NCI-H1436 (cell line): ENCODE data around the gene B4GAT1.
A peak's percentile ranks its signal among the peaks of the same experiment; 100 is the strongest.
"Not testable (repeated sequence)": the region's sequence is repeated elsewhere in the genome, so short reads cannot be mapped to it uniquely, and the experiment has no call there.

Experiments used
- DNase-seq: peaks from one replicate; lab custom pipeline; 2025; lab: John Stamatoyannopoulos, UW

Gene B4GAT1

DNA sequence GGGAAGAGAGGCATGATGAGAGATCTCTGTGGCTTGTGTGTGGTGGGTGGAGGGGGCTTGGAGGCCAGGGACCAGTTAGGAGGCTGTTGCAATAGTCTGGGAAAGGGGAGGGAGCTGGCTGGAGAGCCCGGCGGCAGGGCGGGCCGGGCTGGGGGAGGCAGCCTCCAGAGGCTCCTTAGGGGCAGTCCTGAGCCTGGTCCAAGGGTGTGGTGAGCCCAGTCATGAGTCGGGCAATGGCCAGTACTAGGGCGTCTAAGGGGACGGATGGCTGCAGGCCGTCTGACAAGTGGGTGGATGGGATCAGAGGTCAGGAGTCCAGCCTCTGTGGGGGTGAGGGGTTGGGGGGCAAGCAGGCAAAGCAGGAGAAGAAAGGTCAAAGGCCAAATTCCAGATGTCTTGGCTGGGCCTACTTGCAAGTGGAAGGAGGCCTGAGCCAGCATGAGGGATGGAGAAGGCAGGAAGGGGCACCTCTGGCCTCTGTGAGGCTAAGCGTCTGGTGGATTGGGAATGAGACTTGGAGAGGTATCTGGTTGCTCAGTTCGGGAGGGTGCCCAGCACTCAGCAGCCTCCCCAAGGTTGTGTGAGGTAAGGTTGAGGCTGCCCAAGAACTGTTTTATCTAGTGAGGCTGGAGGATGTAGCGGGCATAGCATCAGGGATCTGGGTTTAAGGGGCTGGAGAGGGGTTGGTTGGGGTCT lies 24.5 kb downstream of the B4GAT1 start:
- no peak for DNase-seq

DNA sequence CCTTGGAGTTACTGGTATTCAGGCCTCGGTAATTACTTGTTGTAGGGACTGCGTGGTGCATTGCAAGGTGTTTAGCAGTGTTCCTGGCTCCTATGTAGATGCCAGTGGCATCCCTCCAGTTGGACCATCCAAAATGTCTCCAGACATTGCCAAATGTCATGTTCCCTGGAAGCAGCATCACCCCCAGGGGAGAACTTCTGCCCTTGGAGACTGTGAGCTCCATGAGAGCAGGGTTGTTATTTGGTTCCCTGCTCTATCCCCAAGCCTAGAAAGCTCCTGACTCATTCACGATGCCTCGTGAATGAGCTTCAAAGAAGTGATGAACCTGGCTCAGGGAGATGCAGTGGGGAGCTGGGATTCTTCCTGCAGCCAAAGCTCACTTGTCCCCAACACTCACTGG lies 25.8 kb downstream of the B4GAT1 start:
- DNase-seq, result no peak

DNA sequence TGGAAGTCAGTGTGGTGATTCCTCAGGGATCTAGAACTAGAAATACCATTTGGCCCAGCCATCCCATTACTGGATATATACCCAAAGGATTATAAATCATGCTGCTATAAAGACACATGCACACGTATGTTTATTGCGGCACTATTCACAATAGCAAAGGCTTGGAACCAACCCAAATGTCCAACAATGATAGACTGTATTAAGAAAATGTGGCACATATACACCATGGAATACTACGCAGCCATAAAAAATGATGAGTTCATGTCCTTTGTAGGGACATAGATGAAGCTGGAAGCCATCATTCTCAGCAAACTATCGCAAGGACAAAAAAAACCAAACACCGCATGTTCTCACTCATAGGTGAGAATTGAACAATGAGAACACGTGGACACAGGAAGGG lies 26.7 kb downstream of the B4GAT1 start:
- not testable (repeated sequence) for DNase-seq

DNA sequence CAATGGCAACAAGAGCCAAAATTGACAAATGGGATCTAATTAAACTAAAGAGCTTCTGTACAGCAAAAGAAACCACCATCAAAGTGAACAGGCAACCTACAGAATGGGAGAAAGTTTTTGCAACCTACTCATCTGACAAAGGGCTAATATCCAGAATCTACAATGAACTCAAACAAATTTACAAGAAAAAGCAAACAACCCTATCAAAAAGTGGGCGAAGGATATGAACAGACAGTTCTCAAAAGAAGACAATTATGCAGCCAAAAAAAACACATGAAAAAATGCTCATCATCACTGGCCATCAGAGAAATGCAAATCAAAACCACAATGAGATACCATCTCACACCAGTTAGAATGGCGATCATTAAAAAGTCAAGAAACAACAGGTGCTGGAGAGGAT lies 27.1 kb downstream of the B4GAT1 start:
- DNase-seq, result not testable (repeated sequence)

DNA sequence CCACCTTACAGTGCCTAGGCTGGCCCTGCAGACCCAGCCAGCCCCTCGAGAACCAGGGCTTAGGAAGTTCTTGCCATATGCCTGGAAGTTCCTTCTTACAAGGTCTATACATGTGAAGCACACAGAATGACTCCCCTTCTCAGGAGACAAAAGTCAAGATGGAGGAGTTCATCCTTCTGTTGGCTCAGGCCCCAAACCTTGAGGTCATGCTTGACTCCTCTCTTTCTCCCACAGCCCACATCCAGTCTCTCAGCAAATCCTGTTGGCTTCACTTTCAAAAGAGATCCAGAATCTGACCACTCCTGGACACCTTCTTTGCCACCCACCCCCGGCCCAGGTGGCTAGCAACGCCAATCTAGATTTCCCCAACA lies 28.8 kb downstream of the B4GAT1 start:
- no peak for DNase-seq

DNA sequence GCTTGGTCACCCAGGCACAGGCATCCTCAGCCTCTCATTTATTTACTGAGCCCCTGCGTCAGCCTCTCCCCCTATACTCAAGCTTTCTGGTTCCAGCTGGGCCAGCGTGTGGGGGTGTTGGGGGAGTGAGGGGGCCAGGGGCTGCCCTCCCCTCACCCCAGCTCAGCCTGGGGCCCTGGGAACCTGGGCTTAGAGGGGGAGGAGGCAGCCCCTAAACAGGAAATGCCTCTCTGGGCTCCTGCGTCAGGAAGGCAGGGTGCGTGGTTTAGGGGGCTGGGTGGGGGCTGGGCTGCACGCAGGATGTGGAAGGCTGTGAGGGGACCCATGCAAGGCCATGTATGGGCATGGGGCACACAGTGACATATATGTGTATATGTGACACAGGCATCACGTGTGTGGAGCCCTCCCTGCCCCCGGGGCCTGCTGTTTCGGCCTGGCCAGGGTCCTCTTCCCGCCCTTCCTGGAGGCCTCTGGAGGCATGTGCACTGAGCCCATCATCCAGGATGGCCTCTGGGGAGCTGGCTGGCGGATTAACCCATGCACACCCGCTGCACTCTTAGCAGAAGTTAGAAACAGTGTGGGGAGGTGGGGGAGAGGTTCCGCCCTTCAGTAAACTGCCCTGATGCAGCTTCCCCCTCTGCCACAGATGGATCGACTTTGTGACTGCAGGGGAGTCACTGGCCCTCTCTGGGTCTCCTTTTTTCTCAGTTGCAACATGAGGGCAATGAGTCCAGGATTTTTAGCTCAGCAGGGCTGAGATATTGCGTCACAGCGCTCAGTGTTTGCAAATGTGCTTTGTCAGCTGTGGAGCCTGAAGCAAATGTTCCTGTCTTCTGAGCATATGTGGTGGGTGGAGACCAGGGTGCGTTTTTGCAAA lies 29.5 kb downstream of the B4GAT1 start:
- no peak for DNase-seq

DNA sequence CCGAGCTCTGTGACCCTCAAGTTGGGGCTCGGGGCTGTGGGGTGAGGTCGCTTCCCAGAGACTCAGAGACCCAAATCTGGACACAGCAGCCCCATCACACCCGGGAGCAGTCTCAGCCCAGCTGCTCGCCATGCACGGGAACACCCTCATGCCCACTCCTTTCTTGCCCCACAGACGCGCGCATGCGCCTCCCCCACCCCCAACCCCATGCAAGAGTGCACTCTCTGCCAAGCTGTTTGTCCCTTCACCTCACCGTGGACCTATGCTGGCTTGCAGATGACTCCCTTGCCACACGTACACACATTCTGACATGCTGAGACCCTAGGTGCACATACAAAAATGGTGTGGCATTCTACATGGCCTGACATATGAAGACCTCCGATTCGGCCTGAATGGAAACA lies 30.1 kb downstream of the B4GAT1 start:
- DNase-seq, result no peak

DNA sequence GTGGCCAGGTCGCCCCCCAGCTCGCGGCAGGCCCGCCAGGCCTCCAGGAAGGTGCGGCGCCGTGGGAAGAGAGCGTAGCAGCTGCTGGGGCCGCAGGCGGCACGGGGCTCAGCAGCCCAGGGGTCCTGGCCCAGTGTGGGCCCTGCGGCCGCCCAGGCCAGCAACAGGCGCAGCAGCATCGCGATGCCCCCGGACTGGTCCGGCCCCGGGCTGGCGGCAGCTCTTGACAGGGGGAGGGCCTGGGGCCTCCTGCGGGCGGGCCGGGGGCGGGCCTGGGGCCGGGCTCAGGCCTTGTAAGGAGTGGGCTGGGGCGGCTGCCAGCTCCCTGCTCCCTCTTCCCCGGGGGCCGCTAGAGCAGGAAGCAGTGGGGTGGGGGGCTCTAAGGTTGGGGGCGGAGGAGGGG lies 30.6 kb downstream of the B4GAT1 start, which contains the start of gene CD248:
TSS of gene CD248 (minus strand) at position 196 of the 403 bp plus-strand sequence. CDS start at position 179, 17 bp downstream.
- DNase-seq, result no peak

DNA sequence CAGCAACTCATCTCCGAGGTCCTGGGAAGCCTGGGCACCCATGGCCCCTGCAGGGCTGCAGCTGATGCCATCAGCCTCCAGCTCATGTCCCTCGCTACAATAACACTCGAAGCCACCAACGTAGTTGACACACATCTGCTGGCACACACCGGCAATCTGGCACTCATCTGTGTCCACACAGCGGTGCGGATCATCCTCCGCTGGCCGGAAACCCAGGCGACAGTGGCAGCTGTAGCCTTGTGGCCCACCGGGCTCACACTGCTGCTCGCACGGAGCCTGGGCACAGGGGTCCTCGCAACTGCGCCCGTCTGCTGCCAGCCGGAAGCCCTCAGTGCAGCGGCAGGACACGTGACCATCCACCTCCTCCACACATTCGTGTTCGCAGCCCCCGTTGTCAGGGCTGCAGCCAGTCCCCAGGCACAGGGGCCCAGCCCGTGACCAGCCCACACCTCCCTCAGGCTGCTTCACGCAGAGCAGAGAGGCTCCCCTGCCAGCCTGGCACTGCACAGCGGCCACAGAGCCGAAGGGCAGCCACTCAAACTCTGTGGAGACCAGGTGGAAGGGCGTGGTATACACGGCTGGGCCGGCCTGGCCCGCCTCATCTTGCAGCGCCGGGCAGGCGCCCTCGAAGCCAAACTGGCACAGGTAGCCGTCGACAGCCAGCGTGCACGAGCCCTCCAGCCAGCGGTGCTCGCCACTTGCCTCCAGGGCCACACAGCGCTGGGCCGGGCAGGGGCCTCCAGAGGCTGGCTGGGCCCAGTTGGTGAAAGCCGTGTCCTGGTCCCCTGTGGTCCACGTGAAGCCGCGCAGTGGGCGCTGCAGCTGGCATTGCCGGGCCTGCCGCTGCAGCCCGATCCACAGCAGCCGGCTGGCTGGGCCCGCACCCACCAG lies 31.3 kb downstream of the B4GAT1 start:
- no peak for DNase-seq

DNA sequence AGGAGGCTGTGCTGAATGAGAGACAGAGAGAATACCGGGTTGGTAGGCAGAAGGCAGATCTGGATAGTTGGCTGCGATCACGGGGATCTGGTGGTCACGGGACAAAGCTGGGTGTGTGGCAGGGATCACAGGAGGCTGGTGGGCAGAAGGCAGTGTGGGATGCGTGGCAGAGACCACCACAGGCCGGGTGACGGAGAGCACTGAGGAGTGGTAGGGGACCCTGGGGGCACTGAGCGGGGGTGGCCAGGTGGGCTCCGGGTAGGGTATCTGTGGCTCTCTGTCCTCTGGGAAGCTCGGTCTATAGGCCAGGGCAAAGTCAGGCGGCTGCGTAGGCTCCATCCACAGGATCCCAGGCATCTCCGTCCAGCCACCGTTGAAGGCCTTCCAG lies 31.9 kb downstream of the B4GAT1 start:
- DNase-seq, result no peak

DNA sequence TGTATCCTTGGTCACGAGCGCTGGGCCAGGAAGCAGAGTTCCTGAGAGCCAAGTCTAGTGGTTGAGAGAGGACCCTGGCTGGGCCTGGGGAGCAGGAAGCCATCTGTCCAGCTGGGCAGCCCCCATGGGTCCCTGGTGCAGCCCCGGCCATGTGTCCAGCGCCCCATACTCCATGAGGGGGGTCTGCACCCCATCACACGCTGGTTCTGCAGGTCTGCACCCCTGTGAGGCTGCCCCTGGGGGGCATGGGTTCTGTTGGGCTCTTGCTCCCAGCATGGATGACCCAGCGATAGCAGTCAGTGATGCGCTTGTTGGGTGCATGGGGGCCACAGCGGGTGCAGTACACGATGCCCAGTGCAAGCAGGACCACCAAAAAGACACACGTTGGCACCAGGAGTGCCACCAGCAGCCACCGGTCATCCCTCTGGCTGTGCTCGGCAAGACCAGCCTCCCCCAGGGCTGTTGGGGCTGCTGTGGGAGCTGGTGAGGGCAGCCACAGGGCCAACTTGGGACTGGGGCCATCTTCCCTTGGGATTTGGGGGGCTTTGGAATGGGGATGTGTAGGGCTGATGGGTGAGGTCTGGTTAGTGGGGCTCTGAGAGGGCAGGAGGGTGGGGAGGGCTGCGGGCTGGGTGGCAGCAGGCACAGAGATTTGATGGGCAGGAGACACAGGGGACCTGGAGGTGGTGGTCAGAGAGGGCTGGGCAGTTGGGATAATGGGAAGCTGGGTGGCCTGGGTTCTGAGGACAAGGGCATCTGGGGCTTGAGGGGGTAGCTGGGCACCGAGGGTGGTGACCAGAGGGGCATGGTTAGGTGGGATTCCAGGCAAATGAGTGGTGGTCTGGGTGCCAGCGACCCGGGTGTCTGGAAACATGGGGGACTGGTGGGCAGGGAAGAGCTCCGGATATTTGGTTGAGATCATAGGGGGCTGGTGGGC lies 32.6 kb downstream of the B4GAT1 start:
- DNase-seq, result no peak

DNA sequence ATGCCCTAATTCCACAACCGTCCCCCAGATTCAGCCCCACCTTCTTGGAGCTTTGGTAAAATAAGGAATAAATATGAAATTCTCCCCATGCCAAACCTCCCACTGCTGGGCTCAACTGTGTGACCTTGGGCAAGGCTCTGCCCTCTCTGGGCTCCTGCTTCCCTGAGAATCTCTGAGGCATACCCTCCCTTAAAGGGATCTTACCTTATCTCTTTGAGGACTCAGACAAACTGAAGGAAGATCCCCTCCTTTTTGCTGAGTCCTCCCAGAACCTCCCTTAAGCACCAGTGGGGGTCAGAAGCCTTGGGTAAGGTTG lies 33.3 kb downstream of the B4GAT1 start:
- DNase-seq, result no peak

DNA sequence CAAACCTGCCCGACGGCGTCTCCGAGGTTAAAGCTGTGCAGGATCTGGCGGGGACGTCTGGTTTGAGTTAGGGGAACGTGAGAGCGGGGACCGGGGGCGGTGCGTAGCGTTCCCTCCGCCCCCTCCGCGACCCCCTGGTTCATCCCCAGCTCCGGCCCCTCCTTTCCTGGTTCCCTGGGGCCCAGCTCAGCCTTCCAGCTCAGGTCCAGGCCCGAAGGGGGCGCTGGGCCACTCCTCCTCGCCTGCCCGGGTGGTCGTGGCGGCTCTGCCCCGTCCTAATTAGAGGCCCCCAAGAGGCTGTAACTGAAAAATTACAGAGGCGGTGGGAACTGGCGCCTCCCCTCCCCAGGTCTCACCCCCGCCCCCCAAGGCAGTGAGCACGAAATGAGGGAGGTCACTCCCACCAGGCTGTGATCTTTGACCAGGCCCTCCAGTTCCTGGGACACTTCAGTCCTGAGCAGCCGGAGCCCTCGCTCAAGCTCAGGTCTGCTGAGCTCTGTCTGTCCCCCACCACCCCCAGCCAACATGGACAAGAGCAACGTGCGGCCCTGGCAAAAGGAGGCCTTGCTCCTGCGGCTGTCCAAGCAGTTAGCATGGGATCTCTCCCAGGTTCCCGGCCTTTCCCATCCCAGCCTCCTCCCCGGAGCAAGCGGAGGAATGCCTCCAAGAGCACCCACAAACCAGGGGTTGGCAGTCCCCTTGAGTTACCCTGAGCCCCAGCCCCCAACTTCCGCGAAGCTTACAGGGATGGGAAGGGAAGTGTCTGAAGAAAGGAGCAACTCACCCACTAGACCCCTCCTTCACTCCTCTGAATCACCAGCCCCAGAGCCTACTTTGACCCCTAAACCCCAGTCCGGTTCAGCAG lies 33.9 kb downstream of the B4GAT1 start:
- no peak for DNase-seq

DNA sequence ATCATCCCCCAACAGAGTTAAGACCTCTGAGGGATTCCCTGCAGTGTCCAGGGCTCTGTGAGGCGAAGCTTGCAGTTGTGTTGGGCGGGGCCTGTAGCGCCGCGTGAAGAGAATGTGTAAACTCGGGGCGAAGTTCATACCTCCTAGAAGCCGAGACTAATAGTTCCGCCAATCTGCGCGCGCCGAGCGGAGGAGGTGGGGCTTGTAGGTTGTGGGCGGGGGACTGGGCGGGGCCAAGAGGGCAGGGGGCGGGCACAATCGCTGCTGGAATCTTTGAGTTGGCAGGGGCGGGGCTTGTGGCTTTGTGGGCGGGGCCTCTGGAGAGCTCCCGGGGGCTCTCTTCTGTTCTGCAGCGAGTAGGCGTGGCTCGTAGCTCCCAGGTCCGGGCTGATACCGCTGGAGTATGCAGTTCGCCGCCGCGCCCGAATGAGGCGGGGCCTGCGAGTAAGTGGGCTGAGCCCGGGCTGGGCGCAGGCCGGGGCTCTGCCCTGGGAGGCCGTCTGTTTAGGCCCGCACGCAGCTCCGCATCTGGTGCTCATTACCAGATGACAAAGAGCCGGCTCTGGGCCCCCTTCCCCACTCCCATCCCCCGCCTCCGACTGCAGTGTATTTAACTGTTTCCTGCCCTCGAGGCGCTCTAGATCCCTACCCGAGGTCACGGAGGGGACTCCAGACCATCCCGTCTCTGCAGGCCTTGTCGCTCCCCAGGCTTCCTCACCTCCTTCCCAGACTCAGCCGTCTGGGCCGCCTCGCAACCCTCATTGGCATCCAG lies 34.7 kb downstream of the B4GAT1 start:
- peak; percentile 94 for DNase-seq

DNA sequence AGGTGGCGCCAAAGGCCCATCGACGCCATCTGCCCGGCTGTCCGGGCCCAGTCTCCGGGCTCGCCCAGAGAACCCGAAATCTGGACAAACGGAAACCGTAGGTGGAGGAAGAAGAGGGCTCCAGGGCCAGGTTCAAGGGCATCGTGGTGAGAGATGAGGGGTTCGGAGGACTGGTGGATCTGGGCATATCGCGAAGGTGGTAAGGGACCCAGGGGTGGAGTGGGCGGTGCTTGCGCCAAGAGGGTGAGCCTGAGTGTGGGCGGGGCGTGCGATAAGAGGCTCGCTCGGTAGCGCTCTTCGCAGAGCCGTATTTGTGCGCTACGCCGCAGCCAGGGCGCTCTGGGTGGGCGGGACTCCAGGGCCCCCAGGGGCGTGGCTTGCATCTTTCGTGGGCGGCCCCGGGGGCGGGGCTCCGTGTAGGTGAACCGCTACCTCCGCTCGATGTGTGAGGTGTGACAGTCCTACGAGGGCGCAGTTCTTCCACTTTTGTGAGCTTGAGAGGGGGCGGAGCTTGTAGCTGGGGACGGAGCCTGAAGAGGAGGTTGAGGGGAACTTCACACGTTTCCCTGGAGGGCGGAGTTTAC lies 35.4 kb downstream of the B4GAT1 start:
- DNase-seq, result peak; percentile 94

DNA sequence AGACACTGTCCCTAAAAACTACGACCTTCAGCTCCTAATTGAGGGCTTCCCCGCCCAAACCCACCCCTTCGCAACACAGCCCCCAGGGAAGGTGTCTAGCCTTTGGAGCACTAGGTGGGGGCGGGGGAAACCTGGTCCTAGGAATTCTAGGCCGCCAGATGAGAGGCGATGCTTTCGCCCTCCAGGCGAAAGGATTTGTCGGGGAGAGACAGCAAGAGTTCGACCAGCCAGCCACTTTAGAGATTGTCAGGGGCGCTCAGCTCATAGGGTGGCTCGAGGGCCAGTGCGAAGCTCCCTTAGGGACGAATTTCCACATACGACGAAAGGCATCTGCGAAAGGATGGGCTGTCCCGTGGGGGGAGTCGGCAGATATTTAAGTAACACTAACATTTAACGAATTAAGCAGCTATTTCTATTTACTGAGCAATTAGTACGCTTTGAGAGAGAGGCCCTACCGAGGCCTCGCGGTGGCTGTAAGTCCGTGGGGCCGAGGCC lies 35.9 kb downstream of the B4GAT1 start:
- no peak for DNase-seq

DNA sequence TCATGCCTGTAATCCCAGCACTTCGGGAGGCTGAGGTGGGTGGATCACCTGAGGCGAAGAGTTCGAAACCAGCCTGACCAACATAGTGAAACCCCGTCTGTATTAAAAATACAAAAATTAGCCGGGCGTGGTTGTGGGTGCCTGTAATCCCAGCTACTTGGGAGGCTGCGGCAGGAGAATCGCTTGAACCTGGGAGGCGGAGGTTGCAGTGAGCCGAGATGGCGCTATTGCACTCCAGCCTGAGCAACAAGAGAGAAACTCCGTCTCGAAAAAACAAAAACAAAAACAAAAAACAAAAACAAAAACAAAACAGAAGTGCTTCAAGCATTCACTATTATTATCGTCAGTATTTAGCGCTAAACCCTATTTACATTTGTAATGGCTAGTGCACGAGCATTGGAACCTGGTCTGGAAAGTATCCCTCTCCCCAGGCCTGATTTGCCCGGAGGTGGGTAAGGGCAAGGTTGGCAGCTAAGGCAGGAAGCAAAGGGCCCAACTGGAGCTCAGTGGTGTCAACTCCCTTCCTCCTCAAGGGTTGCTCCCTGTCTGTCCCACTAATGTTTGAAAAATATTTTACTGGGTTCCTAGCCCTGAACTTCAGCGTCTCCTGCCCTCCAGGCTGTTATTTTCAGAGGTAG lies 36.5 kb downstream of the B4GAT1 start:
- not testable (repeated sequence) for DNase-seq

DNA sequence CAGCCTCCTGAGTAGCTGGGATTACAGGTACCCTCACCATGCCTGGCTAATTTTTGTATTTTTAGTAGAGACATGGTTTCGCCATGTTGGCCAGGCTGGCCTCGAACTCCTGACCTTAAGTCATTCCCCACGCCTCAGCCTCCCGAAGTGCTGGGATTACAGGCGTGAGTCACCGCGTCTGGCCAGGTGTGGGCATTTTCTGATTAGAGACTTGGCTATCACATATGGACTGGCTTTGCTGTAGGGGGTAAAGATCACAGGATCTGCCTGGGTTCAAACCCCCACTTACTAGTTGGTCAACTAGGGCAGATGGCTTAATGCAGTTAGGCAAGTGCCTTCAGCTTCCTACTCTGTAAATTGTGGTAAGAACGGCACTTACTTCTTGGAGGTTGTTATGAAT lies 37.1 kb downstream of the B4GAT1 start:
- no peak for DNase-seq

DNA sequence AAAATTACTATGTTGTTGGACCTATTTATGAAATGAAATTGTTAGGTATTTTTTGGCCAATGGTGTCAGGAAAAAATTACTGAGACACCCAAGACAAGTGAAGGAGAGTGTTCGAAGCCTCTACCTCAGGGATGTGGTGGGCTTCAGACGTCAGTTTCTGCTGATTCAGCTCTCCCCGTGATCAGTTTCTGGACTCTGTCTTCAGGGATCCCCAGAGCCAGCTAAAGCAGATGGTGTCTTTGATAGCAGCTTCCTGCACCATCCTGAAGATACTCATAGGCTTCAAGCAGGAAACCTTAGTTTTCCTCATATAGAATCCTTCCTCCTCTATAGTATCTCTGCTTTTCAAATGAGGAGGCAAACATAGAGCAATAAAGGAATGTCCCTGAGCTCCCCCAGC lies 38.0 kb downstream of the B4GAT1 start:
- no peak for DNase-seq
